ENCODE data around the gene LRRC10B.

LRRC10B gene

GRCh38 chr11:61538636-61538961 lies 30.1 kb downstream of the LRRC10B start:
- H3K27me3 ChIP-seq (ENCODE audit: low read depth, low read length) = peaks cover 21% of the 10 kb centered on the region
- no peaks in the 10 kb centered on the region for H3K36me3 ChIP-seq (replicated peaks; ENCODE audit: low read depth, low read length)
- no peak overlapping the region for H3K4me2 ChIP-seq (ENCODE audit: low read length)
- no peak overlapping the region for H3K4me3 ChIP-seq (ENCODE audit: low read length)
- no peaks in the 10 kb centered on the region for H3K9me3 ChIP-seq (ENCODE audit: insufficient read depth, low read length)
- H3K79me2 ChIP-seq (ENCODE audit: low read length) = no peaks in the 10 kb centered on the region
- H3K4me1 ChIP-seq (ENCODE audit: low read length) = peaks cover 16% of the 10 kb centered on the region
- no peak overlapping the region for H3K9ac ChIP-seq (ENCODE audit: low read length)
- no peaks in the 10 kb centered on the region for H4K20me1 ChIP-seq (ENCODE audit: insufficient read depth, low read length)
- no peak overlapping the region for H3K27ac ChIP-seq (ENCODE audit: low read length)
- no peak for TF ChIP-seq CTCF (IDR thresholded peaks at IDR 0.05; ENCODE audit: low read depth, low read length)
- no peak for TF ChIP-seq EZH2phosphoT487 (IDR thresholded peaks at IDR 0.05; ENCODE audit: low read depth)
- no peak overlapping the region for H2AFZ ChIP-seq (ENCODE audit: low read depth, low read length)

DNA sequence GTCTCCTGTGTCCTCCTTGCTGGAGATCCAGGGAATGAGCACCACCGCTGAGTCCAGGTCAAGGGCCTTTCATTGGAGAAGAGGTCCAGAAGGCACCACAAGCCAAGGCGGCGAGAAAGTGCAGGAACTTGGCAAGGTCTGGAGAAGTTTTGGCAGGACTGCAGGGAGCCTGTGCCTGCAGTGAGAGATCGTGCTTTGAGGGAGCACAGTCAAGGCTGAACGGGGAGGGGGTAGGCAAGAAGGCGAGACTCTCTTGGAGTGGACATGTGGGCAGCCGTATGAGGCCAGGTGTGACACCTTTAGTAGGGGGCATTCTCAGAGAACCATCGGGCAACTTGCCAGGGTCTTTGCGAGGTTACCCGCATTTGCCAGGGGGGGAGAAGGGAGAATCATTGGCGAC lies 30.5 kb downstream of the LRRC10B start:
- H3K36me3 ChIP-seq (replicated peaks; ENCODE audit: low read depth, low read length) = no peaks in the 10 kb centered on the region
- peaks cover 16% of the 10 kb centered on the region for H3K4me1 ChIP-seq (ENCODE audit: low read length)
- no peaks in the 10 kb centered on the region for H3K9me3 ChIP-seq (ENCODE audit: insufficient read depth, low read length)
- TF ChIP-seq EZH2phosphoT487 (IDR thresholded peaks at IDR 0.05; ENCODE audit: low read depth) = no peak
- TF ChIP-seq CTCF (IDR thresholded peaks at IDR 0.05; ENCODE audit: low read depth, low read length) = no peak
- no peaks in the 10 kb centered on the region for H4K20me1 ChIP-seq (ENCODE audit: insufficient read depth, low read length)
- H3K27me3 ChIP-seq (ENCODE audit: low read depth, low read length) = peaks cover 17% of the 10 kb centered on the region; the same call in 1 of the 2 replicates
- no peak overlapping the region for H3K4me3 ChIP-seq (ENCODE audit: low read length)
- no peak overlapping the region for H2AFZ ChIP-seq (ENCODE audit: low read depth, low read length)
- H3K4me2 ChIP-seq (ENCODE audit: low read length) = no peak overlapping the region
- H3K9ac ChIP-seq (ENCODE audit: low read length) = no peak overlapping the region
- H3K79me2 ChIP-seq (ENCODE audit: low read length) = no peaks in the 10 kb centered on the region
- H3K27ac ChIP-seq (ENCODE audit: low read length) = no peak overlapping the region

DNA sequence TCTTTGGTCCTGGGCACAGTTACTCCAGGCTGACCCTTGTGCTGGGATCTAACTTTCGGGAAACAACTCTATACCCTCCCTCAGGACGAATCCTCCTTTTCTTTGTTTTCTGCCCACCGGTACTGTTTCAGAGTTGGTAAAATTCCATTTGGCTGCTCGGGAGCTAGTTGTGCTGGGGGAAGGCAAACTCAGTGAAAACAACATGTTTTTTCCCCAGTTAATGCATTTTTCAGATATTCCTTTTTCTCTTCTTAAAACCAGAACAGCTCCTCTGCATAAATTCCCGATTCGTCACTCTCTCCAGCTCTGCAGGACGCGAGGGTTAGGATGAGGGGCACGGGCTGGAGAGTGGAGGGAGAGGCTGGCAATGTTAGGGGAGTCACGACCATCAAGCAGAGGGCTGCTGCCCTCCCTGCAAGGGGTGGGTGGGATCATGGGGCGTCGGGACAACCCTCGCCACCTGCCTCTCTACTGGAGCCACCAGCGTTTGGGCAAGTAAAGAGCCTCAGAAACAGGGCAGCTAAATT lies 31.3 kb downstream of the LRRC10B start:
- peaks cover 16% of the 10 kb centered on the region for H3K4me1 ChIP-seq (ENCODE audit: low read length)
- no peak overlapping the region for H3K4me3 ChIP-seq (ENCODE audit: low read length)
- no peak overlapping the region for H2AFZ ChIP-seq (ENCODE audit: low read depth, low read length)
- no peaks in the 10 kb centered on the region for H4K20me1 ChIP-seq (ENCODE audit: insufficient read depth, low read length)
- H3K79me2 ChIP-seq (ENCODE audit: low read length) = no peaks in the 10 kb centered on the region
- TF ChIP-seq EZH2phosphoT487 (IDR thresholded peaks at IDR 0.05; ENCODE audit: low read depth) = no peak
- no peak for TF ChIP-seq CTCF (IDR thresholded peaks at IDR 0.05; ENCODE audit: low read depth, low read length)
- no peak overlapping the region for H3K9ac ChIP-seq (ENCODE audit: low read length)
- H3K27ac ChIP-seq (ENCODE audit: low read length) = no peak overlapping the region
- no peaks in the 10 kb centered on the region for H3K9me3 ChIP-seq (ENCODE audit: insufficient read depth, low read length)
- no peak overlapping the region for H3K4me2 ChIP-seq (ENCODE audit: low read length)
- no peaks in the 10 kb centered on the region for H3K36me3 ChIP-seq (replicated peaks; ENCODE audit: low read depth, low read length)
- peaks cover 13% of the 10 kb centered on the region; the same call in 1 of the 2 replicates for H3K27me3 ChIP-seq (ENCODE audit: low read depth, low read length)

DNA sequence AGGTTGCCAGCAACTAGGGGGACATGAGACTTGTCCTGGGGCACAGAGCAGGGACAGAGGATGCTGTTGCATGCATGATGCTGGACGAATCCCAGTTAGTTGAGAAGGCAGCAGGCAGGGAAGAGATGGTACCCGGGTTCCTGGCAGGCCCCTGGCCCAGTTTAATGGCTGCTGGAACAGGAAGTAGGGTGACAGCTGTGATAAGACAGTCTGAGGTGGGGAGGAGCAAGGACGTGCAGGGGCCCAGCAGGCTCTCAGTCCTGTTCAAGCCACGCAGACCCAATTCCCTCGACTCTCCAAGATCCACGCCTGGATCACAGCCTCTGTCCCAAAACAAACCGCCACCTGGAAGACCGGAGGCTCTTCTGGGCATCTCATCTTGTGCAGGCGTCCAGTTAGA lies 32.0 kb downstream of the LRRC10B start:
- Histone ChIP-seq H3K4me3 (ENCODE audit: low read length) (no peak overlapping the region), H2AFZ (ENCODE audit: low read depth, low read length) (no peak overlapping the region), H4K20me1 (ENCODE audit: insufficient read depth, low read length) (no peaks in the 10 kb centered on the region), H3K79me2 (ENCODE audit: low read length) (no peaks in the 10 kb centered on the region), H3K4me2 (ENCODE audit: low read length) (no peak overlapping the region), H3K36me3 (replicated peaks; ENCODE audit: low read depth, low read length) (no peaks in the 10 kb centered on the region), H3K4me1 (ENCODE audit: low read length) (peaks cover 16% of the 10 kb centered on the region), H3K27ac (ENCODE audit: low read length) (no peak overlapping the region), H3K9me3 (ENCODE audit: insufficient read depth, low read length) (no peaks in the 10 kb centered on the region), H3K9ac (ENCODE audit: low read length) (no peak overlapping the region), H3K27me3 (ENCODE audit: low read depth, low read length) (peaks cover 12% of the 10 kb centered on the region; the same call in 1 of the 2 replicates)
- TF ChIP-seq EZH2phosphoT487 (IDR thresholded peaks at IDR 0.05; ENCODE audit: low read depth) (no peak), CTCF (IDR thresholded peaks at IDR 0.05; ENCODE audit: low read depth, low read length) (no peak)

Measured in OCI-LY3 (cell line).